ENCODE data around the gene SH3RF3.

The SH3RF3 gene

DNA sequence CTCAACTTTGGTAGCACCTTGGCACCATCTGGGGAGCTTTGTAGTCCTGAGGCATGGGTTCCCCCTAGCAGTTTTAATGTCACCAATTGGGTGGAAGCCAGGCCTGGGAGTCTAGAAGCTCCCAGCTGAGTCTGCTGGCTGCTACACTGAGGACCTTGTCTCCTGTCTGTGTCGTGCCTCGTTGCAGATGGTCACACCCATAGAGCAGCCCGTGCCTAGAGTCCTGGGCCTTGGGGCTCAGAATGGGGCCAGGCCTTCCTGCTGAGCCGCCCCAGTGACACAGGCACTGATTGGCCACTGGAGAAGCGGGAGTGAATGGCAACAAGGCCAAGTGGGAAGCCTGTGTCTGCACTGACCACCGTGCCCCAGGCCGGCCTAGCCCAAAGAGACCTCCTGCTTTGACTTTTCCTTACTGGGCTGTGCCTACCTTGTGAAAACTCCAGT lies 113.2 kb downstream of the SH3RF3 start:
- no peak for DNase-seq (ENCODE audit: low spot score)

DNA sequence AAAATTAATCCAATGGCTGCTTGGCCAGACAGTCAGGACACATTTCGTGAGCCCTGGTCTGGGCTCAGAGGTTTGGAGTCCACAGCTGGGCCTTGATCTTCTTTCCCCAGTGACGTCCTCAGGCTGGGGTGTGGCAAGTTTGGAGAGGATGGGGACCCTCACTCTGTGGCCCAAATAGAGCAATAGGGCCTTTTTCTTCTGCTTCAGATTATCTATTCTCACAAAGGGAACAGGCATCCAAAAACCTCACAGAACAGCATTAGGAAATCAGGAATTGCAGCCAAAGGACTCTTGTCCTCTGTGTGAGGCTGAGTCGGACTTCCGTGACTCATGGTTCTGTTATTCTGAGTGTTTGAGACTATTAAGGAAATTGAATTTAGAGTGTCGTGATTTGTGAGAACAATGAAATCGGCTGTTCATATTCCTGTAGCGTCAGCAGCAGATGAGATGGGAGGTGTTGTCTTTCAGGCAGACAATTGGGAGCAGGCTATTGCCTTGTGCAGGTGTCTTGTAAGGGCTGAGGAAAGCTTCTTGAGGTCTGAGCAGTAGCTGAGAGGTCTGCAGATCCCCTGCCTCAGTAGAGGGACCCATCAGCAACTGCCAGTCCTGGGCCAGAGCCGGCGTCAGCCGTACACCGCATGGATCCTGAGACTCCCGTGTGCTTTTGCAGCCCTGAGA lies 113.8 kb downstream of the SH3RF3 start:
- DNase-seq (ENCODE audit: low spot score): peak; percentile 50

DNA sequence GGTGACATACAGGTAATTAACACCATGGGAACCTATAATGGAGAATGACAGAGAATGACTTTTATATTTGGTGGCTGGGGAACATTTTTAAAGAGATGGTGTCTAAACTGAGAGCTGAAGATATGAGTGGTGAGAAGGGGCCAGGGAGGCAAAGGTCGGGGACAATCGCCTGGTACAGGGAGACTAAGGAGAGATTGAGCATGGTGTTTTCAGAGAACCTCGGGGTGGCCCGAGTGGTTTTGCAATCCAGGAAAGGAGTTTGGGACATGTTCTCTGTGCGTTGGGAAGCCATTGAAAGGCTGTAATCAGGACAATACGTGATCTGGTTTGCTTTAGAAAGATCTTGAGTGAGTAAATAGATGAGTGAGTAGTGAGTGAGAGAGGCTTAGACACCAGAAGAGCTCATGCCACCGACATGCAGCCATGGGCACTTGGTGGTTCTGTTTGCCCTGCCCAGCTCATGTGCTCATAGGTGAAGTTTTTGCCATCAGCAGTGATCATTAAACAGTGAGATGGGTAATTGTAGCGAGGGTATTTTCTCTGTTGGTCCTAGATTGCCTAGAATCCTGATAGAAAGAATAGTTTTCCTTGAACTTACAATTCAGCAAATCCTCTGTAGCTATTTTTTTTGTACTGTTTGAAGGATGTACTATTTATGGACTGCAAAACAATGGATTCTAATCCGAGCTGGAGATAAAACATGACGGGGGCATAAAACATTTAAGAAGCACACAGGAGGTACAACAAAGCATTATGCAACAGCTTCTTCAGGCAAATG lies 114.7 kb downstream of the SH3RF3 start:
- DNase-seq (ENCODE audit: low spot score): no peak

DNA sequence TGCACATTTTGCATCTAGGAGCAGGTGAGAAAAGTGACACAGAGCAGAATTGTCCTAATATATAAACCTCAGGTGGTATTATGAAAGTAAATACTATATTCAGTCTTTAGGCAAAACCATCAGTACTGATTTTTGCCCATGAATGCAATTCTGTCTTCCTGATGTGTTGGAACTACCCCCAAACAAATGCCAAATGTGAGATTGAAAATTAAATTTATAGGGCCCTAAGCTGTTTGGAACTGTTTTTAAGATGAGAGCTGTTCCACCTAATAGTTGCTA lies 115.2 kb downstream of the SH3RF3 start:
- no peak for DNase-seq (ENCODE audit: low spot score)

DNA sequence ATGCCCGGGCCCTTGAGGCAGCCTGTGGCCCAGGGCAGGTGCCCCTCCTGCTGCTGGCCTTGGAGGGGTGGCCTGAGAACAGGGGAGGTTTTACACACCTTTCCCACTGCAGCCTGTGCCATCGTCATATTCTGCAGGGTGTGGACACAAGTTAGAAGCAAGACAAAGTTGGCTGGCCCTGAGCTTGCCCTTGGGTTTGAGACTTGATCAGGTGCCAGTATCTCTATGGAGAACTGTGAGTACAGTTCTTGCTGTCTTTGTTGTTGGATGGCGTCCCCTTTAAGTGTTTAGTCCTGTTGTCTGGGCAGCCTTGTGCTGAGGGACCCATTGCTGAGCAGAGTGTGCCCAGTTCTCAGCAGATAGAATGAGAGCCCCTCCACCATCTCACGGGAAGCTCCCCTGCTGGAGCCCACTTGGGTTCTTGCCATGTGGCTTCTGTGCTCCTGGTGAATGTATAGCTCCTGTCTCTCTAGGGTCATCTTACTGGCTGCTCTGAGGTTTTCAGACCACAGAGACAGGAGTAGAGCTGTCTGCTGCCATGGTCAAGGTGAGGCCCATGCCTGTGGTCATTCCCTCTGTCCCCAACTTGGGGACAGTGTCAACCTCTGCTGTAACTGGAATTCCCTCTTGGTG lies 115.9 kb downstream of the SH3RF3 start:
- DNase-seq (ENCODE audit: low spot score): no peak

DNA sequence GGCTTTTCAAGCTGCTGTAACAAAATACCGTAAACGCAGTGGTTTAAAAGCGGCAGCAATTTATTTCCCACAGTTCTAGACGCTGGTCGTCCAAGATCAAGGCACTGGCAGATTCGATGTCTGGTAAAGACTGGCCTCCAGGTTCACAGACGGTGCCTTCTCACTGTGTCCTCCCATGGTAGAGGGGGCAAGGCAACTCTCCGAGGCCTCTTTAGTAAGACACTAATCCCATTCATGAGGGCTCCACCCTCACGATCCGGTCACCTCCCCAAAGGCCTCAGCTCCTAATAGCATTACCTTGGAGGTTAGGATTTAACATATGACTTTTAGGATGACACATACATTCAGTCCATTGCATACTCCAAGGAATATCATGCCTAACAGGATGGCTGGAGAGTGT lies 117.2 kb downstream of the SH3RF3 start:
- no peak for DNase-seq (ENCODE audit: low spot score)

DNA sequence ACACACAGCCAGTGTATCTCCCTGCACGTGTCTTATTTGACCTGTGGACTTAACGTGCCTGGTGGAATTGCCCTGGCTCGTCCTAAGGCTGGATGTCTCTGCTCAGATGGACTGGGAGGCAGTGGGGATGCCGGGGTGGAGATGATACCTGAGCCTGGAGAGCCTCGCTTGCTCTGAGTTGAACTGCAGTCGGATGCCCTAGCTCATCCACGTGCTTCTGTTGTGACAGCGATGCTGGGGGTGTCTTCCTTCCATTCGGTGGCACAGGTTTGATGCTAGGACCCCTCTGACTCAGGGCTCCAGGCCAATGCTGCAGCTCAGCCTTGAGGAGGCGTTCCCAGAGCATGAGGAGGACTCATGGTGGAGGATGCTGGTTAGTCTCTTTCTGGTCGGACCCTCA lies 117.6 kb downstream of the SH3RF3 start:
- no peak for DNase-seq (ENCODE audit: low spot score)

DNA sequence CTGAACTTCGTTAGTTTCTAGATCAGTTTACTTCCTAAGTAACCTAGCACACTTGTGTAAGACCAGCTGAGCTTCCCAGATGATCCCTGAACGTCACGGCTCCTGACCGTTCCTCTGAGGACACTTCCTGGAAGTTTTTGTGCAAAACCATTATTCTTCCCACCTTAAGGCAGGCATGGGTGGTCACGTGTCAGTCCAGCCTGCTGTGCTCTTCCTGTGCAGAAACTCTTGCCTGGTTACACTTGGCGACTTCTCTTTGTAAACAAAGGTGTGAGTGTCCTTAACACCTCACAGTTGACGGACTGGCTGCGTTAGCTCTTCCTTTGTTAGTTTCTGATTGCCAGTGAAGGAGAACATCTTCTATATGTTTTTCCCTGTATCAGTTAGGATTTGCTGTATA lies 118.3 kb downstream of the SH3RF3 start:
- DNase-seq (ENCODE audit: low spot score): no peak

DNA sequence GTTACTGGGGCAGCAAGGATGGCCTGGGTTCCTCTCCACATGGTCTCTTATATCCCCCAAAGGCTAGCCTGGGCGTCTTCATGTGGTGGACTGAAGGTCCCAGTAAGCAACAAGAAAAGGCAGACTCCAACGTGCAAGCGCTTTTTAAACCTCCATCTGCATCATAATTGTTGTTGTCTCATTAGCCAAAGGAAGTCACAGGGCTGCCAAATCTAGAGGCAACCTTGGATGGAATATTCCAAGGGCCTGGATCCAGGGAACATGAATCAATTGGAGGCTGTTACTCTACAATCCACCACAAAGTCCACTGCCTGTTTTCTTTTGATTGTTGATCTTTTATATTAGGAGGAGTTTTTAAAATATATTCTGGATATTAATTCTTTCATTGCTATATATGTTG lies 118.8 kb downstream of the SH3RF3 start:
- DNase-seq (ENCODE audit: low spot score): peak; percentile 74

DNA sequence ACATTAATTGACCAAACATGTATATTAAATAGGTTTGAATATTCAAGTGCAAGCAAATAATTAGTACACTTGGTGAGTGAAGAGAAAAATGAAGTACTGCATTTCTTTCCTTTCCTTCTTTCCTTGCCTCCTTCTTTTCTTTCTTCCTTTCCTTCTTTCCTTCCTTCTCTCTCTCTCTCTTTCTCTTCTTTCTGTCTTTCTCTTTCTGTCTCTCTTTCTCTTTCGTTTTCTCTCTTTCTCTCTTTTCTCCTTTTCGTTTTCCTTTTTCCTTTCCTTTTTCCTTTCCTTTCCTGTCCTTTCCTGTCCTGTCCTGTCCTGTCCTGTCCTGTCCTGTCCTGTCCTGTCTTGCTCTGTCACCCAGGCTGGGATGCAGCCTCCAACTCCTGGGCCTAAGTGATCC lies 119.6 kb downstream of the SH3RF3 start:
- no peak for DNase-seq (ENCODE audit: low spot score)

DNA sequence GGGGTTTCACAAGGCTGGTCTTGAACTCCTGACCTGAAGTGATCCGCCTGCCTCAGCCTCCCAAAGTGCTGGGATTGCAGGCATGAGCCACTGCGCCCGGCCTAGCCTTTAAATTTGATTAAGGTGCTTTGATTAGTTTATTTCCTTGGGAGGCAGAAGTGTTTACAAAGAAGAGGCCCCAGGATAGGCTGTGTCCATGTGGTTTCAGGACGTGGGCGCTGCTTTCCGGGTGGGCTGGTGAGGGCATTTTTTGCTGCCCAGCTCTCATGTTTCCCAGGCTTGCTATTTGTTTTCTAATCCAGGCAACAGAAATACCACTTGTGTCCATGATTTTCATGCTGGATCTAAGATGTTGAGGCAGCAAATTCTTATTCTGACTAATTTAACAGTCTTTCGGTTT lies 124.2 kb downstream of the SH3RF3 start:
- no peak for DNase-seq (ENCODE audit: low spot score)

DNA sequence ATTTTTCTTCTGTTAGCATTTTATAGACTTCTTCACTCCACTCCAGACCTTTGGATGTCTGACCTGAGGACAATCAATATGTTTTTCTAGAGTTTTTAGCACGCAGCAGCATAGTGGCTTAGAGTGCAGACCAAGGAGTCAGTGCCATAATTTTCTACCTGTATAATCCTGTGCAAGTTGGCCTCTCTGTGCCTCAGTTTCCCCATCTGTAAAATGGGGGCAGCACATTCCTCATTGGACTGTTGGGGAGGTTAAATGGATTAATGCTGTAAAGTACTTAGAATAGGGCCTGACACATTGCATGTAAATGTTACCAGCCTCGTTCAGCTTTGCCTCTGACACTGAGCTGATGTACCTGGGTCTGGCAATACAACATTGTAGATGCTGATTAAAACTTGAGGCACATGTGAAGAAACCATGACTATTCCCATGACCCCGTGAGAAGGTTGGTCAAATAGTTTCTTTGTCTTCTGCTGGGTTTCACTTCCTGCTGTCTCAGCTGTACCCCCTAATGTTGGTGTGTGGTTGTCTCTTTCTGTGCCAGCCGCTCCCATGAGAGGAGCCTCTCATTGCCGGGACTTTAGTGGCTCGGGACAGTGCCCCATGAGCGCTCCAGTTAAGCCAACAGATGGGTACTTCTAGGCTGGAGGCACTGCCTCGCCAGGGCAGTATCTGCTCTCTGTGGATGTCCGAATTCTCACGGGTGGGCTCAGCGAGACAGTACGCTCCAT lies 125.3 kb downstream of the SH3RF3 start:
- no peak for DNase-seq (ENCODE audit: low spot score)

DNA sequence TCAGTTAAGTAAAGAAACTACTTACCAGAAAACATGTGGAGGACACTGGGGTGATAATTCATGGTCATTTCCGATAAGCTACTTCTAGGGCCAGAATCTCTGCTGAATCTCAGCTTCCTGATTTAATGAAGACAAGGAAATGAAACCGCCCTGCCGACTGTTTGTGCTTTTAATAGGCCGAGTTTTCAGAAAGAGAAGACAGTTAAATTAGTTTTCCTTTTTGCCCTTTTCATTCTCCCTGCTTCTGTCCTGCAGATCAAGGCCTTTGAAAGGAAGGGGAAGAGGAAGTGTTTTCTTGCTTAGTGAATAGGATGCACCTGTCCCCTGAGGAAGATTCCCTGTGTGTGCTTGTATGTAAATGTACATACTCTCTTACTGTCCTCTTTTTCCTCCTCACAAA lies 126.6 kb downstream of the SH3RF3 start:
- DNase-seq (ENCODE audit: low spot score): peak; percentile 47

DNA sequence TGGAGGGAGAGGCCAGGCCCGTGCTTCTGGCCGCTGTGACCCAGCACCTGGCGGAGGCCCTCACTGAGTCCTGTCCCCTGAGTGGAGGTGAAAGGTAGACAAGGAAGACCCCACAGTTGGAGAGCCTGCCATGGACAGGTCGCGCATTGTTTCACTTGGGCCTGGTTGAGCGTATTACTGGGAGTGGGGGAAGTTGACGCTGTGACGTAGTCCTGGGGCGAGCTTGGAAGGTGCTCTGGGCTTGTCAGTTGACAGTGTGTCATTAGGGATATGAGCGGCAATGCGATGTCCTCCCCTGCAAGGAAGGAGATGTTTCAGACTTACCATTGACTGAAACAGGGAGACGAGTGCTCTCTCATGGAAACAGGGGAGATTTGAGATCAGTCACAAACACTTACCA lies 127.1 kb downstream of the SH3RF3 start:
- DNase-seq (ENCODE audit: low spot score): no peak

DNA sequence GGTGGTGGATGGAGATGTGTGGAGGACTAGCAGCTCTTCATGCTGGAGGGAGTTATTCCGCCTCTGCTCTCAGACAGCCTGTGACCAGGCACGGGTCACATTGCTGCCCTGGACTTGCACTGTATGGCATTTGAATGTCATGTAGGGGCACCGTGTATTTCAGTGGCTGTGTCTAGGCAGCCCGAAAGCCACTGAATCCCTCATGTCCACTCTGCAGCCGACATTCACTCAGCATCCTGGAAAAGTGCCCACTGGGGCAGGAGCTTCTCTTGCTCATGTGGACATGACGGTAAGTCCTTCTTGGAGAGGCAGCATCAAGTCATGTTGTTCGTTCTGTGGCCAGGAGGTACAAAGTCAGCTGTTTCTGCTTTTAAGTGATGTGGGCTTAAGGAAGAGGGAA lies 127.9 kb downstream of the SH3RF3 start:
- no peak for DNase-seq (ENCODE audit: low spot score)

DNA sequence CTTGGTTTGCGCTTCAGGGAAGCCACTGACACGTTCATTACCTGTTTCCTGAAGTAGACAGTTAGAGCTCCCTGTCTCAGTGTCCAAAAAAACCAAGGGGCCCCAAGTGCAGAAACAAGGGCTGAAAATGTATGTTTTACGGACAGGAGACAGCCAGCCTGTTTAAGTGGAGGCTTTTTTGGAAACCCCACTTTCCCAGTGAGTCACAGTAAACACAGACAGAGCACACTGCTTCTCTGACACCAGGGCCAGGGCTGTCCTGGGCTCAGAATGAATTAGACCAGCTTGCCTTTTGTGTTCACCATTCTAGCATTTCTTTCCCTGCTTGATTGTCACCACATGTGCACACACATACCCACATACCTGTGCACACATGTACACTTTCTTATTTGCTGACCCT lies 128.6 kb downstream of the SH3RF3 start:
- DNase-seq (ENCODE audit: low spot score): no peak

DNA sequence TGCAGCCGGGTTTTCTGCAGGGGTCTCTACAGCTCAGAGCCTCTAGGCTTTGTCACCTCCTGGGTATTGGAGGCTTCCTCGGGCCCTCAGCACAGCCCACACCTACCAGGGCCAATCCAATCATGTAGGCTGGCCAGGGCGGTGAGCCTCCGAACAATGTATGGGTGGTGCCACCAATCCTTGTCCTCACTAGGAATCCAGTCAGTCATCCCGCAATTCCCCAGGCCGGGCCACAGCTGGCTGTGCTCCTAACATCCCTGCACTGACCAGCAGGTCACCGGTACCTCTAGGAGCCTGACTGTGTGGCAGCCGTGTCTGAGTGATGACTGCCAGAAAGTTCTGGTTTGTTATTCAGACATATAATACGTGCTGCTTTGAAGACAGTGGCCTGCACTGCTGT lies 129.4 kb downstream of the SH3RF3 start:
- DNase-seq (ENCODE audit: low spot score): no peak

DNA sequence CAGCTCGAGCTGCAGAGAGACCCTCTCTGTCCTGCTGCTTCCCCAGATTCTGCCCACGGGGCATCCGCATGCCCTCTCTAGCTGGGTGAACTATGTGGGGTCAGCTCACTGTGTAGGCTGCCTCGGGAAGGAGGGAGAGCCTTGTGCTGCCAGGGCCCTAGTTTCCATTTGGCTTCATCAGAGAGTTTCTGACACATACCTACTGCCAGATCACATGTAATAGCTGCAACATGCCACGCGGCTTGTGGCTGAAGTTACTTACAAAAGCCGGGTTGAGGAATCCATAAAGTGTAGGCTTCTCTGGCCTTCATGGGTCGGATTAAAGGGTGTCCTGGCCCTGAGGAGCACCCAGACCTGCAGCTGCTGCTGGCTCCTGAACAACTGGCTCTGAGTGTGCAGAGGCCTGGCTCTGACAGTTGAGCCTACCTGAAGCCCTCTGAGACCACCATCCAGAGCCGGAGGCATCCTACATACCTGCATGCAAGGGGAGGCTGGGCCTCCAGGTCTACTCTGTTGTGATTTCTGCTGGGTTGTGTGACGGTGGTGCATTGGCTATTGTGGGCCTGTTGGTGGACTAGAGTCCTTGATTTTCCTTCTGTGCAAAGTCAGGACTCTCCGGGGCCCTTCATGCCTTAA lies 130.0 kb downstream of the SH3RF3 start:
- no peak for DNase-seq (ENCODE audit: low spot score)

DNA sequence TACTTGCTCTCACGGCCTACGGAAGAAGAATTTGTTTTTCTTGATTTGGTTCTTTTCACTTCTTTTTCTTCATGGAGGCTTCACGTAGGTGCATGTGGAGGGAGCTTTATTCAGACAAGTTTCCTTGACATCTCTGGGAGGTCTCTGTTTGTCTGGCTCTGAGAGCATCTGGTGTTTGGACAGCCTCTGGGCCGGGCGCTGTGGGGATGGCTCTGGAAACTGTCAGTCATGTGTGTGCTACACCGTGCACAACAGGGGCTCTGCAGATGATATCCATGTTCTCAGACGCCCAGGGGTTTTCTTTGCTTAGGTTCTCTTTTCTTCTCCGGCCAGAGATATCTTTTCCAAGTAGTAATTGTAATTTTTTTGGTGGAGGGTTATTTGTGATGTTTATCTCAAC lies 130.7 kb downstream of the SH3RF3 start:
- no peak for DNase-seq (ENCODE audit: low spot score)

DNA sequence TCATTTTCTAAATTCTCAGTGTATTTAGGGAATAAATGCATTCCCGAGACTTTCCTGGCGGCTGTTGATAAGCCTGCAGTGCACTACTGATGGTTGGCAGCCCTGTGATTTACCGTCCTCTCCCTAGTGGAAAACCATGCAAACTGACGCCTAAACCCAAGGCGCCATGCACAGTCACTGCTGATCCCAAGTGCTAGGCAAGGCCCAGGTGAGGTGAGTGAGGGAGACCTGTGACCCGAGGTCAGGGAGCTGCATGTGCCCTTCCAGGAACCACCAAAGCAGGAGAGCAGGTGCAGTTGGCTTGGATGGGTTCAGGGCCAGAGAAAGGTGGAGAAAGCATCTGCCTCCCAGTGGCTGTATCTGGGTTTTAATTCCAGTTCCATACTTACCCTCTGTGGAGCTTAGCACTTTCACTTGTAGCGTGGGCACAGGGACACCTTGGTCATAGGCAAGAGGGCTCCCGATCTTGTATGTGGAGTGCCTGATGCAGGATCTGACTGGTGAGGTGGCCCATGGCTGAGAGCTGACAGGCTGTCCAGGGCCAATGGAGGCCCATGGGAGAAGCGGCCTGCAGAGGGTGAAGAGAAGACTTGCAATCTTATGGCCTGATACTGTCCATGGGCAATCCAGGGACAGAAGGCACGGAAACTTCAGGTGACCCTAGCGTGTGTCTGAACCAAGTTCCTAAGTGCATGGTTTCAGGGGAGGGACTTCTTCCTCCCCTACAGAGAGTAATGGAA lies 131.3 kb downstream of the SH3RF3 start:
- DNase-seq (ENCODE audit: low spot score): no peak

DNA sequence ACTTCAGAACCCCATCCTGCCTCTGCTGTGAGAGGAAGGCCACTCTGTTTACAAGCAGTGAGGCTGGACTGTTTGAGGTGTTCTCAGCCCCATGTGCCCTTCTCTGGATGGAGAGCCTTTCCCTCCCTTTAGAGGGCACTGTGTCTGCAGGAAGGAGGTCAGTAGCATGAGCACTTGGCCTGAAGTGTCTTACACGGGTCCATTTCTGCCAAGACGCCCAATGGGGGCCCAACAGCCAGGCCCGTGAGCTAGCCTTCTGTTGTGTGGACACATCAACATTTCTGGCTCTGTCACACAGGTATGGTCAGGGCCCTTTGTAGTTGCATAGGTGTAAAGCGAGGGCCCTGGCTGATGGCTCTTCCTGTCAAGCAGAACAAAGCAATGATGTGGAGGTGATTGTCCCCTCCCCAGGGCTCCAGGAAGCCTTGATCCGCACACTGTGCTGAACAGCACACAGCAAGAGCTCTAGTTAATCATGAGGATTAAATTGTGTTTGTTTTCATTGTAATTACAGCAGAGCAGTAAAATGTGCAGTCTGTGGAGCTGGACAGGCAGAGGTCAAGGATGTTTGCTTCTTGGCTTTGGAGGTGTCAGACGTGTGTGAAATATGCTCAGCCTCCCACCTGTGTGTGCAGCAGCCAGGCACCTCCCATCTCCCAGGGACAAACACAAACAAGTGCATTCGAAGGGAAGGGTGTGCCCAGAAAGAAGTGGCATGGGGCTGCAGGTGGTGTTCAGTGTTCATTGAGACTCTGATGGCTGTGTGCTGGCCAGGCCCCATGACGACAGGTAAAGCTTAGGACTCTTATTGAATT lies 132.1 kb downstream of the SH3RF3 start:
- DNase-seq (ENCODE audit: low spot score): no peak

All from Ammon's horn (tissue), 1 donor.